GM23338 (cell line): Measurements from ENCODE around the gene CAPN1. TPM values are rescaled to one million over a fixed set of nuclear protein-coding genes. Genes with fewer than 3 reads are reported as not detected.

Source experiments
- ATAC-seq: fragments of 200-7000 bp; cut with Tn5 transposase; 3 replicates; pipeline ENCODE4 v1.9.1; 2020
- DNase-seq: peaks from one replicate; pipeline ENCODE4 v3.0.0-alpha.2; 2015; ENCODE audit warnings: low spot score
- H2AFZ ChIP-seq: fragments of 200-600 bp; sonication (generic); 2 replicates; pipeline ENCODE4 v1.8.0; 2016; ENCODE audit warnings: antibody characterized with exemption, mild to moderate bottlenecking, moderate library complexity
- H3F3A ChIP-seq: fragments of 200-600 bp; sonication (generic); replicated peaks from 2 replicates; pipeline ENCODE4 v1.8.0; 2017; ENCODE audit warnings: antibody characterized with exemption, mixed run types, low read depth
- H3K27ac ChIP-seq: fragments of 200-600 bp; sonication (generic); 2 replicates; pipeline ENCODE4 v1.6.1; 2016; ENCODE audit warnings: low read depth
- H3K27me3 ChIP-seq: fragments of 200-600 bp; sonication (generic); 2 replicates; pipeline ENCODE4 v1.8.0; 2016; ENCODE audit warnings: mild to moderate bottlenecking, mixed run types, moderate library complexity; ENCODE audit not compliant: insufficient read depth
- H3K36me3 ChIP-seq: fragments of 200-600 bp; sonication (generic); 2 replicates; pipeline ENCODE4 v1.8.0; 2016; ENCODE audit warnings: mild to moderate bottlenecking; ENCODE audit not compliant: insufficient read depth
- H3K4me1 ChIP-seq: fragments of 200-600 bp; sonication (generic); 2 replicates; pipeline ENCODE4 v1.8.0; 2016; ENCODE audit warnings: mild to moderate bottlenecking, moderate library complexity; ENCODE audit not compliant: insufficient read depth
- H3K4me2 ChIP-seq: fragments of 200-600 bp; sonication (generic); 2 replicates; pipeline ENCODE4 v1.7.1; 2017; ENCODE audit warnings: mixed run types
- H3K4me3 ChIP-seq: fragments of 200-600 bp; sonication (generic); 2 replicates; pipeline ENCODE4 v1.6.1; 2016; ENCODE audit warnings: mixed run types
- H3K79me2 ChIP-seq: fragments of 200-600 bp; sonication (generic); replicated peaks from 2 replicates; pipeline ENCODE4 v1.8.0; 2017; ENCODE audit warnings: mild to moderate bottlenecking; ENCODE audit not compliant: insufficient read depth
- H3K9me2 ChIP-seq: fragments of 200-600 bp; sonication (generic); 2 replicates; pipeline ENCODE4 v1.8.0; 2017; ENCODE audit not compliant: insufficient read depth
- H4K20me1 ChIP-seq: fragments of 200-600 bp; sonication (generic); replicated peaks from 2 replicates; pipeline ENCODE4 v1.8.0; 2017; ENCODE audit warnings: mild to moderate bottlenecking; ENCODE audit not compliant: insufficient read depth
- H3K27ac Mint-ChIP-seq: 2 replicates; pipeline ENCODE4 v1.8.0; 2020; ENCODE audit warnings: inconsistent platforms, mild to moderate bottlenecking, moderate library complexity, mixed read lengths
- H3K27me3 Mint-ChIP-seq: 3 replicates; pipeline ENCODE4 v1.8.0; 2022; ENCODE audit warnings: low read depth, mild to moderate bottlenecking, moderate library complexity, mixed read lengths, inconsistent platforms; ENCODE audit not compliant: insufficient read depth, poor library complexity
- H3K36me3 Mint-ChIP-seq: 3 replicates; pipeline ENCODE4 v1.8.0; 2021; ENCODE audit warnings: low read depth, mild to moderate bottlenecking, inconsistent platforms, moderate library complexity, mixed read lengths
- H3K4me1 Mint-ChIP-seq: 3 replicates; pipeline ENCODE4 v1.8.0; 2020; ENCODE audit warnings: mild to moderate bottlenecking, inconsistent platforms, mixed read lengths
- H3K4me3 Mint-ChIP-seq: 3 replicates; pipeline ENCODE4 v1.8.0; 2021; ENCODE audit warnings: moderate library complexity, mild to moderate bottlenecking, inconsistent platforms, mixed read lengths
- H3K9me3 Mint-ChIP-seq: 3 replicates; pipeline ENCODE4 v1.8.0; 2020; ENCODE audit warnings: moderate library complexity, mild to moderate bottlenecking, inconsistent platforms, mixed read lengths
- CREB1 ChIP-seq: fragments of 250-450 bp; sonication (Bioruptor Pico); IDR thresholded peaks from 2 replicates; pipeline ENCODE4 v1.5.0; 2020; ENCODE audit warnings: low read depth, mild to moderate bottlenecking, moderate library complexity
- EZH2 ChIP-seq: fragments of 200-600 bp; sonication (generic); IDR thresholded peaks from one replicate; pipeline ENCODE4 v1.8.0; 2017; ENCODE audit warnings: antibody characterized with exemption, mild to moderate bottlenecking, low read depth; ENCODE audit not compliant: unreplicated experiment
- EZH2phosphoT487 ChIP-seq: fragments of 200-600 bp; sonication (generic); IDR thresholded peaks from one replicate; pipeline ENCODE4 v1.8.1; 2018; ENCODE audit warnings: antibody characterized with exemption; ENCODE audit not compliant: unreplicated experiment
- JUNB ChIP-seq: IDR thresholded peaks from one replicate; pipeline ENCODE4 v1.6.1; 2016; ENCODE audit warnings: antibody characterized with exemption; ENCODE audit not compliant: unreplicated experiment
- NANOG ChIP-seq: IDR thresholded peaks from 2 replicates; pipeline ENCODE4 v1.6.1; 2016; ENCODE audit warnings: antibody characterized with exemption, borderline replicate concordance
- STAT1 ChIP-seq: IDR thresholded peaks from one replicate; pipeline ENCODE4 v1.6.1; 2016; ENCODE audit warnings: antibody characterized with exemption; ENCODE audit not compliant: unreplicated experiment
- ZNF114 ChIP-seq: fragments of 250-450 bp; sonication (Bioruptor Pico); IDR thresholded peaks from 2 replicates; pipeline ENCODE4 v1.5.0; 2020; ENCODE audit warnings: mild to moderate bottlenecking, moderate library complexity
- ZNF331 ChIP-seq: fragments of 250-450 bp; sonication (Bioruptor Pico); IDR thresholded peaks from 2 replicates; pipeline ENCODE4 v1.5.0; 2020; ENCODE audit warnings: low read depth, mild to moderate bottlenecking, moderate library complexity
- polyA plus RNA-seq: library from polyadenylated mRNA; unstranded; fragments of >200 nt; fragmentation: Nextera tagmentation; extraction: Ambion mirVana; gene quantifications from 2 replicates; pipeline ENCODE4 v1.2.1, GENCODE V29; 2016
- total RNA-seq: library from RNA; depleted of rRNA; stranded (reverse); fragments of >200 nt; shearing (Covaris generic); gene quantifications from 2 replicates; pipeline ENCODE4 v1.2.3, GENCODE V29; 2014
- TF ChIP-seq, protein P1 (sequence below): IDR thresholded peaks from one replicate; pipeline ENCODE4 v1.6.1; 2018; ENCODE audit warnings: antibody characterized with exemption; ENCODE audit not compliant: unreplicated experiment
- TF ChIP-seq, protein P2 (sequence below), 2 experiments: fragments of 200-600 bp in 1 of 2; sonication (generic) in 1 of 2; conservative IDR thresholded peaks; 2 replicates each; pipeline versions ENCODE4 v1.5.1 to v1.6.1; 2016 to 2017; ENCODE audit warnings: antibody characterized with exemption in 2 of 2, low read depth in 2 of 2, mild to moderate bottlenecking in 2 of 2, moderate library complexity in 1 of 2
- TF ChIP-seq, protein P3 (sequence below): IDR thresholded peaks from 2 replicates; pipeline ENCODE4 v1.6.1; 2016; ENCODE audit warnings: antibody characterized with exemption

Gene CAPN1
- total and polyA plus RNA-seq, 2 experiments from 2014 or later: 67.3 to 277 TPM

DNA sequence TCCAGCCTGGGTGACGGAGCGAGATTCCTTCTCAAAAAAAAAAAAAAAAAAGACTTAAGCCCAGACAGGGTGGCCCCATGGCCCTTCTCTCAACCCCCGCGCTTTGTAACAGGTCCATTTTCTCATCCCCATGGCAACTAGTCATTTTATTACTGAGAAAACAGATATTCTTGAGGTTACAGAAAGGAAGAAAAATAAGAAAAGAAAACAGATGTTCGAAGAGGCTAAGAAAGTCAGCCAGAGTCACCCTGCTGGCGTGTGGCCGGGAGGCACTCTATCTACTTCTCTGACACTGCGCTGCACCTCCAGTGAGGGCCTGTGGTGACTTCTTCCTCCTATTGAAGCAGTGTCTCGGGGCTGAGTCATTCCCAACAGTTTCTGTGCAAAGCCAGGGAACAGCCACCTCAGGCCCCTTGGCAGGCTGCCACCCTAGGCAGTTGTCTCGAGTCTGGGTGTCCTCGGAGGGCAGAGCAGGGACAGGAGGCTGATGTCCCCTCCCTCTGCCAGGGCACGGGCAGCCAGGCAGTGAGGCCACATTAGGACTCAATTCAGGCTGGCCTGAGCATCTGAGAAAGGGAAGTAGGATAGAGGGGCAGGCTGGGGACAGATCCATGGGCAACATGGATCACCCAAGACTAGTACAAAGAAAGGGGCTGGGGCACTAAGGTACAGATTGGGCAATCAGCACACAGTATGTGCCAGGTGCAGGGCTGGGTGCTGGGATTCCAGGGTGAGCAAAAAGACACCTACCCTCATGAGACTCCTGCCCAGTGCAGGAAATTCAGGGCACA, 31.0 kb upstream of the CAPN1 start (continued):
- TF ChIP-seq, protein P1, sequence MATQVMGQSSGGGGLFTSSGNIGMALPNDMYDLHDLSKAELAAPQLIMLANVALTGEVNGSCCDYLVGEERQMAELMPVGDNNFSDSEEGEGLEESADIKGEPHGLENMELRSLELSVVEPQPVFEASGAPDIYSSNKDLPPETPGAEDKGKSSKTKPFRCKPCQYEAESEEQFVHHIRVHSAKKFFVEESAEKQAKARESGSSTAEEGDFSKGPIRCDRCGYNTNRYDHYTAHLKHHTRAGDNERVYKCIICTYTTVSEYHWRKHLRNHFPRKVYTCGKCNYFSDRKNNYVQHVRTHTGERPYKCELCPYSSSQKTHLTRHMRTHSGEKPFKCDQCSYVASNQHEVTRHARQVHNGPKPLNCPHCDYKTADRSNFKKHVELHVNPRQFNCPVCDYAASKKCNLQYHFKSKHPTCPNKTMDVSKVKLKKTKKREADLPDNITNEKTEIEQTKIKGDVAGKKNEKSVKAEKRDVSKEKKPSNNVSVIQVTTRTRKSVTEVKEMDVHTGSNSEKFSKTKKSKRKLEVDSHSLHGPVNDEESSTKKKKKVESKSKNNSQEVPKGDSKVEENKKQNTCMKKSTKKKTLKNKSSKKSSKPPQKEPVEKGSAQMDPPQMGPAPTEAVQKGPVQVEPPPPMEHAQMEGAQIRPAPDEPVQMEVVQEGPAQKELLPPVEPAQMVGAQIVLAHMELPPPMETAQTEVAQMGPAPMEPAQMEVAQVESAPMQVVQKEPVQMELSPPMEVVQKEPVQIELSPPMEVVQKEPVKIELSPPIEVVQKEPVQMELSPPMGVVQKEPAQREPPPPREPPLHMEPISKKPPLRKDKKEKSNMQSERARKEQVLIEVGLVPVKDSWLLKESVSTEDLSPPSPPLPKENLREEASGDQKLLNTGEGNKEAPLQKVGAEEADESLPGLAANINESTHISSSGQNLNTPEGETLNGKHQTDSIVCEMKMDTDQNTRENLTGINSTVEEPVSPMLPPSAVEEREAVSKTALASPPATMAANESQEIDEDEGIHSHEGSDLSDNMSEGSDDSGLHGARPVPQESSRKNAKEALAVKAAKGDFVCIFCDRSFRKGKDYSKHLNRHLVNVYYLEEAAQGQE: no peak
- TF ChIP-seq, protein P2, sequence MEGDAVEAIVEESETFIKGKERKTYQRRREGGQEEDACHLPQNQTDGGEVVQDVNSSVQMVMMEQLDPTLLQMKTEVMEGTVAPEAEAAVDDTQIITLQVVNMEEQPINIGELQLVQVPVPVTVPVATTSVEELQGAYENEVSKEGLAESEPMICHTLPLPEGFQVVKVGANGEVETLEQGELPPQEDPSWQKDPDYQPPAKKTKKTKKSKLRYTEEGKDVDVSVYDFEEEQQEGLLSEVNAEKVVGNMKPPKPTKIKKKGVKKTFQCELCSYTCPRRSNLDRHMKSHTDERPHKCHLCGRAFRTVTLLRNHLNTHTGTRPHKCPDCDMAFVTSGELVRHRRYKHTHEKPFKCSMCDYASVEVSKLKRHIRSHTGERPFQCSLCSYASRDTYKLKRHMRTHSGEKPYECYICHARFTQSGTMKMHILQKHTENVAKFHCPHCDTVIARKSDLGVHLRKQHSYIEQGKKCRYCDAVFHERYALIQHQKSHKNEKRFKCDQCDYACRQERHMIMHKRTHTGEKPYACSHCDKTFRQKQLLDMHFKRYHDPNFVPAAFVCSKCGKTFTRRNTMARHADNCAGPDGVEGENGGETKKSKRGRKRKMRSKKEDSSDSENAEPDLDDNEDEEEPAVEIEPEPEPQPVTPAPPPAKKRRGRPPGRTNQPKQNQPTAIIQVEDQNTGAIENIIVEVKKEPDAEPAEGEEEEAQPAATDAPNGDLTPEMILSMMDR (conservative IDR thresholded peaks at IDR 0.05; ENCODE audit: low read depth in 2 of 2): no peak
- TF ChIP-seq STAT1: no peak
- no peak for TF ChIP-seq EZH2
- TF ChIP-seq ZNF114 (CRISPR knock-in tag): no peak
- TF ChIP-seq NANOG: no peak
- no peak for TF ChIP-seq JUNB
- no peak for TF ChIP-seq ZNF331 (CRISPR knock-in tag)
- TF ChIP-seq, protein P3, sequence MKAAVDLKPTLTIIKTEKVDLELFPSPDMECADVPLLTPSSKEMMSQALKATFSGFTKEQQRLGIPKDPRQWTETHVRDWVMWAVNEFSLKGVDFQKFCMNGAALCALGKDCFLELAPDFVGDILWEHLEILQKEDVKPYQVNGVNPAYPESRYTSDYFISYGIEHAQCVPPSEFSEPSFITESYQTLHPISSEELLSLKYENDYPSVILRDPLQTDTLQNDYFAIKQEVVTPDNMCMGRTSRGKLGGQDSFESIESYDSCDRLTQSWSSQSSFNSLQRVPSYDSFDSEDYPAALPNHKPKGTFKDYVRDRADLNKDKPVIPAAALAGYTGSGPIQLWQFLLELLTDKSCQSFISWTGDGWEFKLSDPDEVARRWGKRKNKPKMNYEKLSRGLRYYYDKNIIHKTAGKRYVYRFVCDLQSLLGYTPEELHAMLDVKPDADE: no peak

DNA sequence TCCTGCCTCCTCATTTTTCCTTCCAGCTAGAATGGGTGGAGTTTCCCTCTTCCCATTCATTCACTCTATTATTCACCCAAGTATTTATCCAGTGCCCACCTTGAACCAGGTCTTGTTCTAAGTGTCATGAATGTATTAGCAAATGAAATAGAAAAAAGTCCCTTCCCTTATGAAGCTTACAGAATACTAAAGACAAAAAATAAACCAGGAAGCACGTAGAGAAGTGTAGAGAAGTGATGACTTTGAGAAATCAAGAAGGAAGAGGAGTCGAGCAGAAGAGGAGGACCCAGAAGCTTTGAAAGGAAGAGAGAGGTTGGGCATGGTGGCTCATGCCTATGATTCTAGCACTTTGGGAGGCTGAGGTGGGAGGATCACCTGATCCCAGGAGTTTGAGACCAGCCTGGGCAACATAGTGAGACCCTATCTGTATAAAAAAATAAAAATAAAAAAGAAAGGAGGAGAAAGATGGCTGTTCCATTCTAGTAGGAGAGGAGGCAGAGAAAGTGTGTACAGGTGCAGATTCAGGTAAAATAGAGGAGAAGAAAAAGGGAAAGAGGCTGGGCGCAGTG, 30.3 kb upstream of the CAPN1 start:
- Histone ChIP-seq H3K36me3 (no peaks in the 10 kb centered on the region), H3K4me2 (no peak overlapping the region), H3K4me1 (no peaks in the 10 kb centered on the region), H2AFZ (no peak overlapping the region; the same call in 1 of the 2 replicates), H3F3A (no peaks in the 10 kb centered on the region), H3K9me2 (no peaks in the 10 kb centered on the region), H3K27me3 (no peaks in the 10 kb centered on the region), H3K79me2 (no peaks in the 10 kb centered on the region), H4K20me1 (no peaks in the 10 kb centered on the region), H3K27ac (no peak overlapping the region), H3K4me3 (no peak overlapping the region)
- Mint-ChIP-seq H3K4me1 (peaks cover 5% of the 10 kb centered on the region; the same call in 1 of the 3 replicates), H3K36me3 (no peaks in the 10 kb centered on the region; the same call in 2 of the 3 replicates), H3K27me3 (peaks cover 13% of the 10 kb centered on the region), H3K4me3 (no peak overlapping the region), H3K27ac (no peak overlapping the region; the same call in 1 of the 2 replicates), H3K9me3 (peaks cover 2% of the 10 kb centered on the region; the same call in 1 of the 3 replicates)
- no peak for DNase-seq
- no peak for ATAC-seq
- TF ChIP-seq, protein P2 (conservative IDR thresholded peaks at IDR 0.05; ENCODE audit: low read depth in 2 of 2): no peak
- TF ChIP-seq ZNF331 (CRISPR knock-in tag) (no peak), CREB1 (CRISPR knock-in tag) (no peak), ZNF114 (CRISPR knock-in tag) (no peak), NANOG (no peak), EZH2phosphoT487 (no peak)
- TF ChIP-seq, protein P3: no peak
